H1 (cell line): ENCODE data around the gene USP6. TPM values are rescaled to one million over a fixed set of nuclear protein-coding genes. Genes with fewer than 3 reads are reported as not detected.

Experiments used
- CTCF ChIA-PET: fragments of 300-600 bp; sonication (Branson Sonifier 250); formaldehyde crosslinking; loops from one replicate; lab custom pipeline; 2021; ENCODE audit not compliant: partially characterized antibody; lab: Charles Lee
- POLR2A ChIA-PET: fragments of 300-600 bp; sonication (Branson Sonifier 250); formaldehyde crosslinking; loops from one replicate; lab custom pipeline; 2021; ENCODE audit warnings: inconsistent platforms; ENCODE audit not compliant: partially characterized antibody; lab: Charles Lee
- DNase-seq, 2 experiments: peaks; one replicate each; pipeline versions ENCODE4 v3.0.0 to v3.0.0-alpha.2; 2010 to 2022; ENCODE audit warnings: low spot score in 2 of 2, low read depth in 1 of 2, mixed read lengths in 1 of 2
- FAIRE-seq: peaks from 2 replicates; lab custom pipeline; 2011; peaks lifted over from hg19 to GRCh38; lab: Jason Lieb, UNC
- H2AFZ ChIP-seq: 2 replicates; pipeline ENCODE4 v1.8.1; 2012; ENCODE audit warnings: low read length, inconsistent platforms
- H2AK5ac ChIP-seq: 2 replicates; pipeline ENCODE4 v1.6.1; 2013; ENCODE audit warnings: low read depth, low read length
- H2BK120ac ChIP-seq: replicated peaks from 2 replicates; pipeline ENCODE3; 2013; ENCODE audit warnings: low read depth, low read length, inconsistent platforms
- H2BK12ac ChIP-seq: 2 replicates; pipeline ENCODE4 v1.6.1; 2013; ENCODE audit warnings: low read depth, low read length
- H2BK15ac ChIP-seq: 2 replicates; pipeline ENCODE4 v1.6.1; 2013; ENCODE audit warnings: low read length
- H2BK20ac ChIP-seq: 2 replicates; pipeline ENCODE4 v1.6.1; 2013; ENCODE audit warnings: low read length
- H2BK5ac ChIP-seq: 2 replicates; pipeline ENCODE4 v1.6.1; 2013; ENCODE audit warnings: low read depth, low read length
- H3K14ac ChIP-seq: 2 replicates; pipeline ENCODE4 v1.6.1; 2013; ENCODE audit warnings: inconsistent platforms; ENCODE audit not compliant: insufficient read length
- H3K18ac ChIP-seq: 2 replicates; pipeline ENCODE4 v1.6.1; 2013; ENCODE audit warnings: low read length; ENCODE audit errors: extremely low read depth
- H3K23ac ChIP-seq: 2 replicates; pipeline ENCODE4 v1.6.1; 2013; ENCODE audit warnings: inconsistent platforms; ENCODE audit not compliant: insufficient read length
- H3K23me2 ChIP-seq: 2 replicates; pipeline ENCODE4 v1.6.1; 2013; ENCODE audit warnings: low read depth, low read length
- H3K27ac ChIP-seq: 2 replicates; pipeline ENCODE4 v1.6.1; 2011; ENCODE audit warnings: low read depth, low read length, inconsistent platforms
- H3K27me3 ChIP-seq, 4 experiments: replicated peaks in 1 of 4; 1 replicate in 1 of 4; 2 replicates in 3 of 4; pipeline versions ENCODE4 v1.6.1 to v1.8.1; 2011 to 2013; ENCODE audit warnings: low read length in 3 of 4, mild to moderate bottlenecking in 3 of 4, inconsistent platforms in 2 of 4, mixed read lengths in 2 of 4, moderate library complexity in 1 of 4; ENCODE audit not compliant: control insufficient read depth in 3 of 4, insufficient read depth in 3 of 4; ENCODE audit errors: extremely low read depth in 1 of 4
- H3K36me3 ChIP-seq, 4 experiments: 2 replicates each; pipeline versions ENCODE4 v1.6.1 to v1.8.1; 2011 to 2013; ENCODE audit warnings: mild to moderate bottlenecking in 4 of 4, low read length in 3 of 4, moderate library complexity in 2 of 4, control low read depth in 1 of 4, inconsistent platforms in 1 of 4; ENCODE audit not compliant: insufficient read depth in 4 of 4, control insufficient read depth in 2 of 4
- H3K4ac ChIP-seq: replicated peaks from 2 replicates; pipeline ENCODE3; 2013; ENCODE audit warnings: low read length, low read depth, mixed read lengths, inconsistent platforms; ENCODE audit not compliant: insufficient read length
- H3K4me1 ChIP-seq, 4 experiments: replicated peaks in 1 of 4; 1 replicate in 1 of 4; 2 replicates in 3 of 4; pipeline versions ENCODE4 v1.6.1 to v1.8.1; 2011 to 2013; ENCODE audit warnings: low read length in 3 of 4, inconsistent platforms in 2 of 4, mixed read lengths in 1 of 4; ENCODE audit not compliant: insufficient read depth in 4 of 4, control insufficient read depth in 3 of 4
- H3K4me2 ChIP-seq, 2 experiments: 2 replicates each; pipeline versions ENCODE4 v1.6.1 to v1.8.1; 2011 to 2013; ENCODE audit warnings: low read depth in 2 of 2, low read length in 2 of 2, control low read depth in 1 of 2, inconsistent platforms in 1 of 2, mild to moderate bottlenecking in 1 of 2; ENCODE audit not compliant: insufficient read depth in 1 of 2
- H3K4me3 ChIP-seq, 4 experiments: fragments of 200-600, 300-600 bp in 1 of 4; sonication (generic), shearing (Covaris generic), sonication (Bioruptor Twin) in 1 of 4; 2 replicates each; pipeline versions ENCODE4 v1.5.1 to v1.8.1; 2011 to 2016; ENCODE audit warnings: low read length in 4 of 4, low read depth in 3 of 4, control low read depth in 2 of 4, inconsistent platforms in 2 of 4, mild to moderate bottlenecking in 2 of 4, mixed read lengths in 1 of 4, moderate library complexity in 1 of 4; ENCODE audit not compliant: insufficient read depth in 2 of 4; ENCODE audit errors: extremely low read depth in 1 of 4
- H3K56ac ChIP-seq: replicated peaks from 2 replicates; pipeline ENCODE3; 2013; ENCODE audit warnings: low read depth, mild to moderate bottlenecking, mixed read lengths, low read length, inconsistent platforms; ENCODE audit not compliant: insufficient read length
- H3K79me1 ChIP-seq: 2 replicates; pipeline ENCODE4 v1.6.1; 2013; ENCODE audit warnings: low read depth, low read length, control low read depth
- H3K79me2 ChIP-seq, 2 experiments: 2 replicates each; pipeline versions ENCODE4 v1.6.1 to v1.8.1; 2012 to 2013; ENCODE audit warnings: low read length in 2 of 2, mild to moderate bottlenecking in 2 of 2, inconsistent platforms in 1 of 2; ENCODE audit not compliant: insufficient read depth in 2 of 2, control insufficient read depth in 1 of 2
- H3K9ac ChIP-seq, 4 experiments: replicated peaks in 1 of 4; 1 replicate in 1 of 4; 2 replicates in 3 of 4; pipeline versions ENCODE4 v1.6.1 to v1.8.1; 2011 to 2013; ENCODE audit warnings: low read depth in 3 of 4, low read length in 3 of 4, control low read depth in 2 of 4, mild to moderate bottlenecking in 2 of 4, moderate library complexity in 2 of 4, inconsistent platforms in 1 of 4; ENCODE audit errors: extremely low read depth in 1 of 4
- H3K9me3 ChIP-seq, 2 experiments: 2 replicates each; pipeline versions ENCODE4 v1.6.1 to v1.8.1; 2012 to 2013; ENCODE audit warnings: mild to moderate bottlenecking in 2 of 2, moderate library complexity in 2 of 2, control low read depth in 1 of 2, inconsistent platforms in 1 of 2, low read depth in 1 of 2, low read length in 1 of 2, mixed read lengths in 1 of 2; ENCODE audit not compliant: insufficient read depth in 2 of 2
- H4K20me1 ChIP-seq, 2 experiments: replicated peaks in 1 of 2; 2 replicates each; pipeline versions ENCODE3 to v1.8.1; 2011 to 2013; ENCODE audit warnings: inconsistent platforms in 2 of 2, low read length in 2 of 2, mild to moderate bottlenecking in 1 of 2; ENCODE audit not compliant: insufficient read depth in 2 of 2, control insufficient read depth in 1 of 2
- H4K5ac ChIP-seq: 2 replicates; pipeline ENCODE4 v1.6.1; 2013; ENCODE audit warnings: low read length, low read depth, mixed read lengths, inconsistent platforms; ENCODE audit not compliant: insufficient read length
- H4K8ac ChIP-seq: 2 replicates; pipeline ENCODE4 v1.8.0; 2013; ENCODE audit warnings: mild to moderate bottlenecking, moderate library complexity, low read length, inconsistent platforms; ENCODE audit not compliant: insufficient read depth; ENCODE audit errors: extremely low read depth
- H4K91ac ChIP-seq: replicated peaks from 2 replicates; pipeline ENCODE3; 2013; ENCODE audit warnings: low read length, mixed read lengths, inconsistent platforms; ENCODE audit not compliant: insufficient read length
- EZH2 ChIP-seq: fragments of 200-600 bp; sonication (generic); IDR thresholded peaks from 2 replicates; pipeline ENCODE4 v1.7.1; 2012; ENCODE audit warnings: low read depth, mild to moderate bottlenecking, moderate library complexity, low read length, inconsistent platforms; ENCODE audit not compliant: severe bottlenecking
- GTF2F1 ChIP-seq: IDR thresholded peaks from 2 replicates; pipeline ENCODE4 v1.6.1; 2012; ENCODE audit warnings: low read depth, low read length, improper control_type of control experiment, borderline replicate concordance
- HDAC6 ChIP-seq: IDR thresholded peaks from one replicate; pipeline ENCODE4 v1.7.1; 2012; ENCODE audit warnings: low read depth, mild to moderate bottlenecking, inconsistent platforms, low read length, moderate library complexity
- KDM1A ChIP-seq: fragments of 200-600, 300-600 bp; sonication (generic); IDR thresholded peaks from 2 replicates; pipeline ENCODE4 v1.7.1; 2016; ENCODE audit warnings: mild to moderate bottlenecking, low read length, borderline replicate concordance
- KDM5A ChIP-seq: fragments of 200-600 bp; IDR thresholded peaks from 2 replicates; pipeline ENCODE4 v1.7.1; 2012; ENCODE audit warnings: mild to moderate bottlenecking, low read length, inconsistent platforms, mixed read lengths
- RAD21 ChIP-seq, 2 experiments: IDR thresholded peaks in 1 of 2; conservative IDR thresholded peaks in 1 of 2; 2 replicates each; pipeline ENCODE4 v1.6.1; 2011; ENCODE audit warnings: low read depth in 2 of 2, low read length in 2 of 2, improper control_type of control experiment in 1 of 2, inconsistent platforms in 1 of 2, mild to moderate bottlenecking in 1 of 2, moderate library complexity in 1 of 2
- SIRT6 ChIP-seq: IDR thresholded peaks from one replicate; pipeline ENCODE4 v1.7.1; 2012; ENCODE audit warnings: low read length, inconsistent platforms
- SUZ12 ChIP-seq: fragments of 200-600 bp; sonication (generic); IDR thresholded peaks from 2 replicates; pipeline ENCODE4 v1.6.1; 2012; ENCODE audit warnings: mild to moderate bottlenecking, inconsistent platforms, low read length, moderate library complexity, mixed read lengths
- TBP ChIP-seq: IDR thresholded peaks from 2 replicates; pipeline ENCODE4 v1.6.1; 2011; ENCODE audit warnings: low read depth, low read length, improper control_type of control experiment
- TCF12 ChIP-seq: IDR thresholded peaks from 2 replicates; pipeline ENCODE4 v1.6.1; 2011; ENCODE audit warnings: low read depth, mild to moderate bottlenecking, low read length
- WGBS, 2 experiments: shearing (Covaris generic) in 1 of 2; methylation state at CpG; one replicate each; pipeline versions ENCODE4 v1.1.6 to v1.1.7; 2013 to 2015; ENCODE audit warnings: low lambda C conversion rate in 2 of 2, mixed read lengths in 2 of 2, inconsistent platforms in 1 of 2, low coverage in 1 of 2, missing lambda C conversion rate in 1 of 2; ENCODE audit not compliant: insufficient replicate concordance in 2 of 2, insufficient coverage in 1 of 2, insufficient read length in 1 of 2; ENCODE audit errors: extremely low coverage in 1 of 2, missing lambda C conversion rate in 1 of 2; 5-methylcytosine and 5-hydroxymethylcytosine counted together
- polyA plus RNA-seq, 7 experiments: library from polyadenylated mRNA; depleted of rRNA in 3 of 7; stranded (reverse) in 5 of 7; unstranded in 2 of 7; fragments of >200 nt in 5 of 7; fragments of 200-250 nt in 2 of 7; gene quantifications; 1 replicate in 5 of 7; 2 replicates in 1 of 7; 4 replicates in 1 of 7; pipeline versions ENCODE4 v1.2.1 to v1.2.3, GENCODE V29; 2011 to 2013; ENCODE audit warnings: missing spikeins in 2 of 7, mixed read lengths in 2 of 7
- total RNA-seq: library from RNA; stranded (reverse); fragmentation: NEBNext Ultra II Directional; extraction: Animal tissue kit (Norgen Biotek cat#: 25700); gene quantifications from 2 replicates; pipeline ENCODE4 v1.2.1, GENCODE V29; 2021
- TF ChIP-seq, protein P1 (sequence below): IDR thresholded peaks from 2 replicates; pipeline ENCODE4 v1.6.1; 2012; ENCODE audit warnings: inconsistent platforms
- TF ChIP-seq, protein P2 (sequence below): IDR thresholded peaks from 2 replicates; pipeline ENCODE4 v1.6.1; 2012; ENCODE audit warnings: inconsistent platforms

Gene USP6
- total and polyA plus RNA-seq, 2 of the 8 experiments (the other 6 are each of a cell fraction or from before 2014, with no cell fraction given): 0.08 to 0.32 TPM

DNA sequence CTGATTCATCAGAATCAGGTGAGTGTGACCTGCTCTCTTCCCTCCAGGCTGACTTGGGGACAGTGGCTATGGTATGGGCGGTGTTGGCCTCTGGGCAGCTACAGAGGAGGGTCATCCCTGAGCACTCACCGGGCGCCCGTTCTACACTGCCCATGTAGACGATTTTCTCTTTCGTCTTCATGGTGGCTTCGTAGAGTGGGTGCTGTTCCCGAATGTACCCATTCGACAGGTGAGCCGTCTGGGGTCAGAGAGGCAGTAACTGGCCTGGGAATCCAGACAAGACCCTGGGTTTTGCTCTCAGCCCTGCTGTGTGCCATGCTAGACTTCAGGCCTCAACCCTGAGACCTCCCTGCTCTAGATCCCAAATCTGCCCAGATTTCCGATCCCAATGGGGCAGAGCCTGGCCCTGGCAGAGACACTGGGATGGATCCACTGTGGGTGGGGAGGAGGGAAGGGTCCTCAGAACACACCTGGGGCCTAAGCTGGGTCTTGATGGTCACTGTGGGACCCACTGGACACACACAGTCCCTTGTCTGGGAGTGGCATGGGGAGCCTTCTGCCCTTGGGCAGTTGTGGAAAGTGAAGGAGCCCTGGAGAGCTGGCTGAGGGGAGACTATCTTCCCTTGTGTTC lies 13.2 kb downstream of the USP6 start:
- H2BK120ac ChIP-seq: no peak overlapping the region
- no peak overlapping the region for H3K9ac ChIP-seq
- no peak overlapping the region for H3K27ac ChIP-seq
- CTCF ChIA-PET: no interaction called here
- no peaks in the 10 kb centered on the region for H3K36me3 ChIP-seq
- H3K27me3 ChIP-seq: peaks cover 0 to 3% (median 0%) of the 10 kb centered on the region in 4 experiments; a peak in 1 of 7 replicates
- H4K91ac ChIP-seq: no peak overlapping the region
- H2BK15ac ChIP-seq: no peak overlapping the region
- no peak overlapping the region for H2AFZ ChIP-seq
- H2AK5ac ChIP-seq: no peak overlapping the region
- H2BK12ac ChIP-seq: no peak overlapping the region
- no peak overlapping the region for H4K8ac ChIP-seq
- no peak overlapping the region for H3K23ac ChIP-seq
- H3K14ac ChIP-seq: no peak overlapping the region
- no peak overlapping the region for H3K4me3 ChIP-seq
- H4K5ac ChIP-seq: no peak overlapping the region
- 84% methylated on average over 11 of the region's 11 CpGs; no CpG with 5 or more reads in 1 of the 2 experiments for WGBS, 2 experiments
- DNase-seq: peak in 1 of 2 experiments; percentile 26
- H4K20me1 ChIP-seq: no peaks in the 10 kb centered on the region
- H3K79me1 ChIP-seq: no peaks in the 10 kb centered on the region
- no peak overlapping the region for H3K56ac ChIP-seq
- POLR2A ChIA-PET: interaction anchor here (1.6 kb wide), 1 partner anchor 17 kb away, joined by 5 read pairs; the partner anchor contains the start of gene ZNF232
- H3K4me2 ChIP-seq: no peak overlapping the region
- no peak overlapping the region for H3K18ac ChIP-seq
- H3K4ac ChIP-seq: no peak overlapping the region
- no peaks in the 10 kb centered on the region for H3K4me1 ChIP-seq
- H3K23me2 ChIP-seq: no peaks in the 10 kb centered on the region
- H2BK20ac ChIP-seq: no peak overlapping the region
- H2BK5ac ChIP-seq: no peak overlapping the region
- no peaks in the 10 kb centered on the region; a peak in 1 of 4 replicates for H3K9me3 ChIP-seq
- H3K79me2 ChIP-seq: no peaks in the 10 kb centered on the region
- FAIRE-seq: no peak
- TF ChIP-seq GTF2F1: no peak
- TF ChIP-seq RAD21 (IDR thresholded peaks at IDR 0.05 in 1 of 2, conservative IDR thresholded peaks at IDR 0.05 in 1 of 2; ENCODE audit: low read depth in 2 of 2, low read length in 2 of 2): no peak
- TF ChIP-seq SUZ12: no peak
- TF ChIP-seq KDM1A: no peak
- TF ChIP-seq, protein P1, sequence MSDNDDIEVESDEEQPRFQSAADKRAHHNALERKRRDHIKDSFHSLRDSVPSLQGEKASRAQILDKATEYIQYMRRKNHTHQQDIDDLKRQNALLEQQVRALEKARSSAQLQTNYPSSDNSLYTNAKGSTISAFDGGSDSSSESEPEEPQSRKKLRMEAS: no peak
- TF ChIP-seq KDM5A: no peak
- TF ChIP-seq EZH2: no peak
- no peak for TF ChIP-seq HDAC6
- TF ChIP-seq, protein P2, sequence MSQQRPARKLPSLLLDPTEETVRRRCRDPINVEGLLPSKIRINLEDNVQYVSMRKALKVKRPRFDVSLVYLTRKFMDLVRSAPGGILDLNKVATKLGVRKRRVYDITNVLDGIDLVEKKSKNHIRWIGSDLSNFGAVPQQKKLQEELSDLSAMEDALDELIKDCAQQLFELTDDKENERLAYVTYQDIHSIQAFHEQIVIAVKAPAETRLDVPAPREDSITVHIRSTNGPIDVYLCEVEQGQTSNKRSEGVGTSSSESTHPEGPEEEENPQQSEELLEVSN: no peak
- no peak for TF ChIP-seq TBP
- no peak for TF ChIP-seq SIRT6
- TF ChIP-seq TCF12: no peak
